GM19455 (cell line): ENCODE results near the gene SEBOX.
"Not testable (repeated sequence)": the region's sequence is repeated elsewhere in the genome, so short reads cannot be mapped to it uniquely, and the experiment has no call there.

ENCODE experiments used
- ATAC-seq: cut with Tn5 transposase; IDR thresholded peaks from one replicate; pipeline ENCODE4 v1.9.1; 2021; ENCODE audit not compliant: unreplicated experiment

SEBOX gene

DNA sequence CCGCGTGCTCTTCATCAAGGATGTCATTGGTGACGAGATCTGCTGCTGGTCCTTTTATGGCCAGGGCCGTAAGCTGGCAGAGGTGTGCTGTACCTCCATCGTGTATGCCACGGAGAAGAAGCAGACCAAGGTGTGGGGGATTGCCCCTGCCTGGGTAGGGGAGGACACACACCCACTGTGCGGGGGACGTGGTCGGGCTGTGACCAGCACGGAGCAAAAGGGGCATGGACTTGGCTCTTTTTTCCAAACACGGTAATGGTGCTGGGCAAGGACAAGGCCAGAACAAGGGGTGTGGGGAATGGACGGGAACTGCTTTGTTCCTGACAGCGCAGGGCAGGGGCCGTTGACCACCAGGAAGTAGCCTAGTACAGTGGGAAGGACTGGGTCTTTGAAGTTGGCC, 22.7 kb downstream of the SEBOX start:
- ATAC-seq: no peak

DNA sequence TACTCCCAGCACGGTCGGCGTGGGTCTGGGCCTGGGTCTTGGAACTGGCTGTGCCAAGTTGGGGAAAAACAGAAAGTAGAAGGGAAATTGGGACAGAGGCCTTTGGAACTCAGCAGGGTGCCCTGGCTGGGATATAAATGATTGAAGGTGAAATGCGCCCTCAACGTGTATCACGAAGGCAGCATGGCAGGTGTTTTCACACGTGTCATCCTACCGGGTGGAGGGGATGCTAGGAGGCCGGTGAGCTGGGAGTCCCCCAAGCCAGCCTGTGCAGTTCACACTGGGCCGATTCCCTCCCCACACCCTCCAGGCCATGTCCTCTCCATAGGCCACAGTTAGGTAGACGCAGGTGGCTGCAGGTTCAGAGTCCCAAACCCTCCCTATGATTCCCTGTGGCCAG, 23.5 kb downstream of the SEBOX start:
- no peak for ATAC-seq

DNA sequence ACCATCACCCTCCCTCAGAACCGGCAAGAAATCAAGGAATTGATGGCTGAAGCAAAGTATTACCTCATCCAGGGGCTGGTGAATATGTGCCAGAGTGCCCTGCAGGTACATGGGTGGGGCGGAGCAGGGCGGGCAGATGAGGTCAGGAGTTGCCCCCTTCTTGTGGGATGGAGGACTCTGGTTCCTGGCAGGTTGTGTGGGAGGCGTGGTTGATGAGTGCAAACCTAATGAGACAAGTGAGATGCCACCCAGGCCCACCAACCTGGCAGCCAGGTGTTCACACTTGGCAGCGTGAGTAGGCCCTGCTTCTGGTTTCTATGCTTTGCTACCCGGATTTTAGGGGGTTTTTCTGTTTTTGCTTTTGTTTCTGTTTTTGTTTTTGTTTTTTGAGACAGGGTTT, 24.6 kb downstream of the SEBOX start:
- no peak for ATAC-seq

DNA sequence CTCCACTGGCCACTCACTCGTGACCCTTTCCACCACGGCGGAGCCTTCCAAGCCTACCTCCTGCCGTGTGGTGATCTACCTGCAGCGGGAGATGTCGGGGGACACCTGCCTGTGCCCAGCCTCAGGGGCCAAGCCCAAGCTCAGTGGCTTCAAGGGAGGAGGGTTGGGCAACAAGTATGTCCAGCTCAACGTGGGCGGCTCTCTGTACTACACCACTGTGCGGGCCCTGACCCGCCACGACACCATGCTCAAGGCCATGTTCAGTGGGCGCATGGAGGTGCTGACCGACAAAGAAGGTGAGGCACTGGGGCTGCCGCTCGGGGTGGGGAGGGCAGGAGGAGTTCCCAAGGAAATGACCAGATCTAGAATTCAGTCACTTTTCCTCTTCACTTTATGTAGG, 25.6 kb downstream of the SEBOX start:
- no peak for ATAC-seq

DNA sequence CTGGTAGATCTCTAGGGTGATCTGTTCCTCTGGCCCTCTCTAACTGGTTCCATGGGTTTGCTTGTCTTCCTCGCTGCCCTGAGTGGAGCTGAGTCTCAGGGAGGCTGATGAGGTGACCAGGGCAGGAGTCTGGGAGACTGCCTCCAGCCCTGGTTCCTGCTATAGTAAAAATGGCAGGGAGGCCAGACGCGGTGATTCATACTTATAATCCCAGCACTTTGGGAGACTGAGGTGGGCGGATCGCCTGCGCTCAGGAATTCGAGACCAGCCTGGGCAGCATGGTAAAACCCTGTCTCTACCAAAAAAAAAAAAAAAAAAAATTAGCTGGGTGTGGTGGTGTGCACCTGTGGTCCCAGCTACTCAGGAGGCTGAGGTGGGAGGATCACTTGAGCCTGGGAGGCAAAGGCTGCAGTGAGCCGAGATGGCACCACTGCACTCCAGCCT, 26.2 kb downstream of the SEBOX start:
- ATAC-seq: not testable (repeated sequence)

DNA sequence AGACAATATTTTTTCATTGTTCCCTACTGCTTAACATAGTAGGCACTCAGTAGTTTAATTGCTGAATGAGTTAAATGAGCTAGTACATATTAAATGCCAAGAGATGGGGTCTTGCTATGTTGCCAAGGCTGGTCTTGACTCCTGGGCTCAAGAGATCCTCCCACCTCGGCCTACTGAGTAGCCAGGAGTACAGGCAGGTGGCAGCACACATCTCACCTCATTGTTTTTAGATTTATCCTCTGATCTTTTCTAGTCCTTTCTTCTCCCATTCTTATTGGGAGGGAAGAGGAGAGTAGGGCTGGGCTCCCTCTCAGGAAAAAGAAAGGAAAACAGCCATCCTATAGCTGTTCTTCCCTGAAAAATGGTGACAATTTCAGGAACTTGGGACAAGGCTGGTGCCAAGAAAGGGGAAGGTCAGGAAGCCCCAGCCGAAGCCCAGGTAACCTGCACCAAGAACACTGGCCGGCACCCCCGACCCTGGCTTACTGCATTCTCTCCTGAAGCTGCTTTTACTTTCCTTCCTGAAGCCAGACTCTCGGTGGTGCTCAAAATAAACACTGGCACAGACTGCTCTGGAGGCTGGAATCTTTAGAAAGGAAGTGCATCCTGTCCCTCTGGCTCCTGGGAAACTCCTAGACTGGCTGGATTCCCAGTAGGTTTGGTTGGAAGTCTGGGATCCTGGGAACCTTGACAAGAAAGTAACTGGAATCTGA, 26.8 kb downstream of the SEBOX start:
- no peak for ATAC-seq

DNA sequence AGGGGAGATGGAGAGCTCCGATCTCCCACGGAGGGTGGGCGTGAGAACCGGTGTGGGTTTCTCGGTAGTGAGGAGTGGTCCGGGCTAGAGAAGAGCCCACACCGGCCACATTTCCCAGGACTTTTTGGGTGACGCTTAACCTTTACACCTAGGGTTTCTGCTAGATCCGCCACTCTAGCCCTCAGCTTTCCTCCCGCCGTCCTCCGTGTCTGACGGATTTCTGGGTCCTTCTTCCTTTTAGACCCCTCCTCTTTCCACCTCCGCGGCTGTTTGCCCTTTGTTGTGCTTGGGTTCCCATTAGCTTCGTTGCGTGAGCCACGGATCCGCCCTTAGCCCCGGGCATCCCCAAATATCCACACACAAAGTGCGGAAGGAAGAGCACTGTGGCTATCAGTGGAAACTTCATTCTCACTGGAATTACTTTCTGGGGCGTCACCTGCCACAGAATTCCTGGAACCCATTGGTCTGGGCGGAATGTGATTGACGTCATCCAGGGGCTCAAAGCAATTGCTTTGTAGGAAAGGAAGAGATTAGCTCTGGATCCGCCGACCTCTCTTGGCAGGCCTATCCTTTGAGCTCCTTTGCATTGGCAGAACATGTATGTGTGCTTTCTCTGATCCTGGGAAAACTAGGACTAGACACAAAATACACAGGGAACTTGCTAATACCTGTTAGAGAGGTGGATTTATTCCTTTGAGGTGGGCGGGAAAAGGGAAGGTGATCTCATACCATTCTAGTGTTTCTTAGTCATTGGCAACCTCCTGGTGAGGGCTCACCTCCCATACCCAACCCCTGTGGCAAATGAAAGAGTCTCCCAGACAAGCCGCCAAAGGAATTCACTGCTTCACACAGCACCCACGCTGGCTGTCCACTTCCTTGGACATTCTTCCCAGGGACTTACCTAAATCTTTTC, 28.8 kb downstream of the SEBOX start:
- no peak for ATAC-seq

DNA sequence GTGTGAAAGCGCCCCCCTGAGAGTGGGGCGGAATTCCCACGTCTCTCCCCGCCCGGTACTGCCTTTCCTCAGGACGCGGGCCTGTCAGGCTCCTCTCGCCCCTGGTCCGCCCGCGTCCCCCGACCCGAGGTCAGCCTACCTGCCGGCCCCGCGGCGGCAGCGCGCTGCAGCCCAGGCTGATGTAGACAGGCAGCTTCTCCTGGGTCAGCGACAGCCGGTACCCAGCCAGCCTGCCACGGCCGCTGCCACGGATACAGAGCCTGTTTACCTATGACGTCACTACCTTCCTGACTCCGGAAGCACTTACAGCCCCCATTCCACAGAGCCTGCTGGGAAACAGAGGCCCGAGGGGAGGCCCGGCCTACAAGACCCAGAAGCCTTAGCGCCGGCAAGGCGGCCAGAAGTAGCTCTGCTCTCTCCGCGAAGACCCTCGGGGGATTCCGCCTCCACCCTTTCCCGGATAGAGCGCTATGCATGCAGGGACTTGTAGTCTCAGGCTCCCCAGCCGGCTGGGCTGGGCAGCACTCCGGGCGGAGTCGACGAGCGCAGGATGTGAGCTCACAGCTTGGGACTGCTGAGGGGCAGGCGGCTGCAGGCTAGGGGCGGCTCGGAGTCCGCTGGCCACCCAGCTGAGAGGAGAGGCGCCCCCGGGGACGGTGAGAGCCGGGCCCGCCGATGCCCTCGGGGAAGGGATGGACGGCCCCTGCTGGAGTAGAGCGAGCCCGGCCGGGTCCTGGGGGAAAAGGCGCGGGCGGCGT, 29.6 kb downstream of the SEBOX start, which contains the start of the genes IFT20 and TNFAIP1:
TSS of gene IFT20 (minus strand) at position 272 of the 758 bp plus-strand sequence. CDS start 3,487 bp downstream, outside the sequence.
TSS of gene TNFAIP1 (plus strand) at position 561 of the 758 bp plus-strand sequence. CDS start 3,761 bp downstream, outside the sequence.
- peak; percentile 93 for ATAC-seq

DNA sequence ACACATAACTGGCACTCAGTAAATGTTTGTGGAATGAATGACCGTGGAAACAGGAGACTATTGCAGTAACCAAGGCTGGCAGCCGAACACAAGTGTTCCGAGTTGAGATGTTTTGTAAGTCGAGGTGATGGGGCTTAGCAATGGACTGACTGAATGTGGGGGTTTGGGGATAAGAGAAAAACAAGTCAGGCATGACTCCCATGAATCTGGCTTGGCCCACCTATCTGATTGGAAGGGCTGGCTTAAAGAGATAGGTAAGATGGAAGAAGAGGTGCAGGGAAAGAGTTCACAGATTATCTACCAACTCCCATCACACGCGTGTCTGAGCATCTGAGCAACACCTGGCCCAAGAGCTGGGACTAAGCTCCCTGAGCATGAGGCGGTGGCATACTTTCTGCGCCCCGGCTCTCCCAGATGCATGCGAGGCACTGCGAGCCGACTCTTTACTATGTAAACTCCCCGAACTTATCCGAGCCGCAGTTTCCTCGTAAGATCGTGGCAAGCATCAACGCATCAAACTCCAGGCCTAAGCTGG, 30.3 kb downstream of the SEBOX start:
- no peak for ATAC-seq

DNA sequence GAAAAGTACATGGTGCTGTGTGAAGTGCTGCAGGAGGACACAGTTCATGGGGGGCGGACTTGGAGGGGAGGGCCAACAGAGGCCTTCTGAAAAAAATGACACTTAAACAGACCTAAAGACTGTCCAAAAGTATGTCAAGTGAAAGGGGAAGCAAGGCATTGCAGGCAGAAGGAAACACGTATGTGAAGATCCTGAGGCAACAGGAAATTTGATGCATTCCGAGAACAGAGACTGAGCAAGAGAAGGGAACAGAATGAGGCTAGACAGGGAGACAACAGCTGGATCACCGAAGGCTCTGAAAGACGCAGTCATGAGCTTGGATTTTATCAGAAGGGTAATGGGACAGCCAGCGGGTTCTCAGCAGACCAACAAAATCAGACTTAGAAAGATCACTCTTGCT, 30.8 kb downstream of the SEBOX start:
- no peak for ATAC-seq

DNA sequence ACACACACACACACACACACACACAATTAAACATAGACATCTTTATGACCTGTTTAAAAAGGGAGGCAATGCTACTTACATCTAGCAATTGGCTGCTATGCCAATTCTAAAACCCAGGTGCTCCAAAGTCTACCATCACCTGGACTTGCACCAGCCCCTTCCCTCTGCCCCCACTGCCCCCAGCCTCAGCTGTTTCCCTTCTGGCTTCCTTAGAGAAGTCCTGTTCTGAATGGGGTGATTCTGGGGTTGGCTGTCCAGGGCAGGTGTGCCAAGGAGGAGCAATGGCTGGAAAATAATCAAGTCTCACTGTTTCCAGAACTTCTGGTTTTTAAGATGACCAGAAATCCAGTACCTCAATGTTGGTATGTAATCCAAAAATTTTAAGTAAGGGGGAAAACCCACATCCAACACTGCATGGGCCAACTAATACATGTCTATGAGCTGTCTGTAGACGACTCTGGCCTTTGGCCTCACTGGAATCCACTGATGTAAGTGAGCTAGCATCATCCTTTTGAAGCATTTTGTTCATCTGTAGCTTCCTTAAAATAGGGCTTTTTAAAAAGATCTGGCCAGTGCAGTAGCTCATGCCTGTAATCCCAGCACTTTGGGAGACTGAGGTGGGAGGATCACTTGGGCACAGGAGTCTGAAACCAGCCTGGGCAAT, 31.8 kb downstream of the SEBOX start:
- ATAC-seq: no peak

DNA sequence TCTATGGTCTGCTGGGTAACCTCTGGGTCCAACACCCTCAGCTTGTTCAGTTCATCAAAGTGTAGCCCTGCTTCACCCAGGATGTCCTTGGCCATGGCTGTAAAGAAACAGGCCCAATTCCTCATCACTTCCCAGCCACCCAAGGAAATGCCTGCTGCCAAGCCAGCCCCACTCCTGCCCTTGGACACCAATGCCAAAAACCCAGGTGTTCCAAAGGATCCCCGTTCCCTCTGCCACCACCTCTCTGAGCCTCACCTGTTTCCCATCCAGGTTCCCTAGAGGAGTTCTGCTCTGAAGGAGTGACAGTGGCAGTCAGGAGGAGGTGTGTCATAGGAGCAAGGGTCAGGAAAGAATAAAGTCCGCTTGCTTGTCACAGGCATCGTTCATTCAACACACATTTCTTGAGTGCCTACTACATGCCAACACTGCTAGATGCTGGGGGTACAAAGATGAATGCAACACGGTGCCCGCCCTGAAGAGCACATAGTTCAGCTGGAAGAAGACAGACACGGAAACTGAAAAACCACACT, 33.0 kb downstream of the SEBOX start:
- no peak for ATAC-seq

DNA sequence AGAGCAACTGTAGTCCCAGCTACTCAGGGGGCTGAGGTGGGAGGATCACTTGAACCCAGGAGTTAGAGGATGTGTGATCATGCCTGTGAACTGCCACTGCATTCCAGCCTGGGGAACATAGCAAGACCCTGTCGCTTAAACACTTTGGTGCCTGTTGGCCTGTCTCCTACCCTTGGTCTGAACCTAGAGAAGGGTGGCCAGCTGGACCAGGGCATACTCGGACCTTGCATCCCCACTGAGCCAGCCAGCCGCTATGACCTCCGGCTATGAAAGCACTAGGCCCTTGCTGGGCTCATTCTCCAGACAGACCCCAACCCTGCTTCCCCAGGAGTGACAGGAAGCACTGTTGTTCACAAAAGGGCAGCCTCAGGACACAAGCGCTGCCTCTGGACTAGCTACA, 34.3 kb downstream of the SEBOX start:
- no peak for ATAC-seq

DNA sequence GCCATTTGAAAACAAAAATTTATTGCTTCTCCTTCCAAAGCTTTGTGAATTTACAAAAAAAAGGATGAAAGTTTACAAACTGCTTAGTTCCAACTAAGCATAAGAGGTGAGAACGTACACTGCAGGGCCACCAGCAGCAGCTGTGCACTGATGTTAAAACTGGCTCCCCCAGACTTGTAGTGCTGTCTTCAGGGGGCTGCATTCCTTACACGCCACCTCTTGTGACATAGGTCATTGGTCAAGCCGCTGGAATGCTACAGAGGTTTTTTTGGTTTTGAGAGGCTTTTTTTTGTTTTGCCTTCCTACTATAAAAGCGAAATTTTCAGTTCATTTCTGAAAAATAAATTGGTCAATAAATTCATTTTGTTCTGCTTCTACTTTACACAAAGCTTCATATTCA, 36.7 kb downstream of the SEBOX start:
- ATAC-seq: no peak

DNA sequence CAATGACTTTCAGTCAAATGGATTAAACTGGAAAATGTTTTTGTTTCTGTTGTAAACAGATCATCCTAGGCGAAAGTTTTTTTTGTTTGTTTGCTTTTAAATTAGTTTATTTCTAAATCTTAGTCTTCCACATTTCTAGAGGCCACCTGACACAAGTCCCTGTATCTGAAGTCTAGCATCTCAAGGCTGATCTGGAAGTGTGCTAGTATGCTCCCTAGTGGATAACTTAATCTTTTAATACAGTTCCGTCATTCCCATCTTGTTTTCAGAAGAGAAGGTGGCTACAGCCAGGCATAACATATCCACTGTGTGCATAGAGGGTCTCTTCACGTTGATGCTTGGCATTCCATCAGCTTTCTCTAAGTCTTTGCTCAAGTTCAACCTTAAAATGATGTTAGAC, 37.3 kb downstream of the SEBOX start:
- ATAC-seq: no peak

DNA sequence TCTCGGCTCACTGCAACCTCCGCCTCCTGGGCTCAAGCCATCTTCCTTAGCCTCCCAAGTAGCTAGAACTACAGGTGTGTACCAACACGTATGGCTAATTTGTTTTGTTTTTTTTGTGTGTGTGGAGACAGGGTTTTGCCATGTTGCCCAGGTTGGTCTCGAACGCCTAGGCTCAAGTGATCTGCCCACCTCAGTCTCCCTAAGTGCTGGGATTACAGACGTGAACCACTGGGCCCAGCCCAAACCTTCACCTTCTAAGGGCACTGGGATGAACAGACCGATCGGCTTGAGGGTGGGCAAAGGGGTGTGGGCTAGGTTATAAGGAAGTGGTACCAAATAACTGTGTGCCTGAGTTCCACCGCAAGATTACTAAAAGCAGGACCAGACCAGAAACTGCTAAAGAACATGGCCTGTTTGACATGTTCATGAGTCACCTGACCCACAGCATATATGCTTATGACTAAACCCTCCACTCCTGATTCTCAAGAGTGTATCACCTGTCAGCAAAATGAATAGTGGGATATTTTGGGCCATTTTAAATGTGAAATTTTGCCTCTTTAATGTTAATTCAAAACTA, 37.9 kb downstream of the SEBOX start:
- no peak for ATAC-seq

DNA sequence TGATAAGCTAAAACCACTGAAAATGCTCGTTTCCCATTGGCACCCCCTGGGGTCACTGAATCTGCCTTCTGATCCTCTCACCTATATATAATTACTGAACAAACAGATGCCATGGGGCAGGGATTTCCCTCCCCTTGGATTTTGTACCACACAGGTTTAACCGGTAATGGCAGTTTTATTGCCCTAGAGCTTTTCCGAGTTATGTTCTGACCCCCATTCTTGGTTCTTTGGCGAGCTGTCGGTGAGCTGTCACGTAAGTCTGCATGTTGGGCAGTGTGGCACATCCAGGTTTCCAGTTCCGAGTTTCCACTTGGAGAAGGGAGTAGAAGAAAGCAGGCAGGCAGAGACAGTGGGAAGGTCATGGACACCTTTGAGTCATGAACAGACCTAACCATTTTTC, 38.9 kb downstream of the SEBOX start:
- ATAC-seq: no peak

DNA sequence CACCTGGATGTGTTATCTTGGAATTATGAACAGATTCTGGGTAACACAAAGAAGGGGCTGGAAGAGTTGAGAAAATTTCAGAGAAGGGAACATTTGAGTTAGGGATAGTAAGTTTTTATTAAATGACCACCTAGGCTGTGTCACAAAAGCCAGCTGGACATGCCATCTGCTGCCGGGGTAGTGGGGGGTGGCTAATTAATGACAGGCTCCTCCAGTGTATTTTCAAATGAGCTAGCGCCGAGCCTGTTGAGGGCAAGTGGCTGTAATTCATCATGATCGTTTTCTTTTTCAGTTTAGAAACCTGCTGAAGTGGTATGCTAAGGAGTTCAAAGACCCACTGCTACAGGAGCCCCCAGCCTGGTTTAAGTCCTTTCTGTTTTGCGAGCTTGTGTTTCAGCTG, 39.8 kb downstream of the SEBOX start:
- no peak for ATAC-seq

DNA sequence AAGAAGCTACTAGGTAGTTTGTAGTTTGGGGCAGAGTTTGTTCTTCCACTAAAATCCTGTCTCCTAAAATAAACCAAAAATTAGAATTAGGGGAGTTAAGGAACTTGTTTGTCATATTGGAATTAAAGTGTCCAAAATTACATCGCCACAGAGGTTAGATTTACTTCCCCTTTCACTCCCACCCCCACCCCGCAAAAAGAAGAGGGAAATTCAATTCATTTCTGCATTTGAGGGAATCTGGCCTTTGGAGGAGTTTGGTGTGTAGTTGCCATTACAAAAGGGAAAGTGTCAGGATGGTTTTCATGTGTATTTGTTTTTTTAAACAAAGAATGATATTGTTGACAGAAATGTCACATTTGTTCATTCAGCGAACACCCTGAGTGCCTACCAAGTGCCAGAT, 40.2 kb downstream of the SEBOX start:
- ATAC-seq: no peak

DNA sequence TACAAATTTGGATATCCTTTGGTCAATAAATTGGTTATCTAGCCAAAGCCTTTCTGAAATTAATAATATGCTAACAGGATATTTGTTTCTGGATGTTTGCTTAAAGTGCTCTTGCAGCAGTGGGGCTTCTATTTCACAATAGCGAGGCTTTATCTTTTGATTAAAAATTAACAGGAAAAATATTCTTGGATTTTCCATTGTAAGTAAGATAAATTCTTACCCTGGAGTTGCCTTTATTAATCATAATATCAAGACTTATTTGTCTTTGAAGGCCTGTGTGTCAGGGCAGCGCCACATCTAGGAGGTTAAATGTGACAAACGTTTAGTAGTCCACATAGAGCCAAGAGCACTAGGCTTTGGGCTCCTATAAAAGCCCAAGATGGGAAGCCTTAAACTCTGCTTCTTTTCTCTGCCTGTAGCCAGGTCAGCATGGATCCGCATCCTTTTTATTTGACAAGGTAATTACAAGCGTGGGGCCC, 40.7 kb downstream of the SEBOX start:
- no peak for ATAC-seq
